GM21381 (cell line): ENCODE measurements around the gene GNPTAB.
"Not testable (repeated sequence)": the region's sequence is repeated elsewhere in the genome, so short reads cannot be mapped to it uniquely, and the experiment has no call there.

Experiments
- ATAC-seq: cut with Tn5 transposase; IDR thresholded peaks from one replicate; pipeline ENCODE4 v1.9.1; 2021; ENCODE audit warnings: mild to moderate bottlenecking, moderate library complexity; ENCODE audit not compliant: unreplicated experiment

The GNPTAB gene

GRCh38 chr12:101854747-101855146 lies 24.0 kb upstream of the GNPTAB start:
- ATAC-seq, result peak; percentile 47

DNA sequence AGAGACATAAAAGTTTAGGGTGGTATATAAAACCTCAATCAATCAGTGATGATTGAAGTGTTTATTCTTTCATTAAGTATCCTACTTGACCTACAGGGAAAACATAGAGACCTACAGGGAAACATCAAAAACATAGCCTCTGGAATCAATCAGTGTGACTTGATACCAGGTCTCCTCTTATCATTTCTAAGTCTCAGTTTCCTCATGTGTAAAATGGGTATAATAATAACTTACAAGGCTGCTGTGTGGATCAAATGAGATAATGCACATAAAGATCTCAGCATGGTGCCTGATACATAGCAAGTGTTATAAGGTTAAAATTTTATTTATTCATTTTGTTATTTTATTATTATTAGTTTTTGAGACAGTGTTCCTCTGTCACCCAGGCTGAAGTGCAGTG lies 22.2 kb upstream of the GNPTAB start:
- no peak for ATAC-seq

- peak; percentile 33 for ATAC-seq
These were observed 19.4 kb upstream of the GNPTAB start for GRCh38 chr12:101850199-101850598.

DNA sequence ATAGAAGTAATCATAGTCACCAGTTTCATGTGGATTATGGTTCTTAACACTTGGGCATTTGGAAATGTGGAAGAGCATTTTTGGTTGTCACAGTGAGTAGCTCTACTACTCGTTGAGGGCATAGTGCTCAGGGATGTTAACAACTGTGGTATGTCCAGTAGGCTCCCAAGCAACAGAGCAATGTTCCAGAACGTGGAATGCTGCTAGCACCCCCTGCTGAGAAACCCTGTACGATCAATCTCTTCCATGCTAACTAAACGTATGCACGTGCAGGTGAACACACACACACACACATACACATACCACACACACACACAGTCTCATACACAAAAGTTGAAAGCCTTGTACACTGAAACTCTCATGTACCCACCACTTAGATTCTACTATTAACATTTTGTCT lies 16.6 kb upstream of the GNPTAB start:
- ATAC-seq, result no peak

DNA sequence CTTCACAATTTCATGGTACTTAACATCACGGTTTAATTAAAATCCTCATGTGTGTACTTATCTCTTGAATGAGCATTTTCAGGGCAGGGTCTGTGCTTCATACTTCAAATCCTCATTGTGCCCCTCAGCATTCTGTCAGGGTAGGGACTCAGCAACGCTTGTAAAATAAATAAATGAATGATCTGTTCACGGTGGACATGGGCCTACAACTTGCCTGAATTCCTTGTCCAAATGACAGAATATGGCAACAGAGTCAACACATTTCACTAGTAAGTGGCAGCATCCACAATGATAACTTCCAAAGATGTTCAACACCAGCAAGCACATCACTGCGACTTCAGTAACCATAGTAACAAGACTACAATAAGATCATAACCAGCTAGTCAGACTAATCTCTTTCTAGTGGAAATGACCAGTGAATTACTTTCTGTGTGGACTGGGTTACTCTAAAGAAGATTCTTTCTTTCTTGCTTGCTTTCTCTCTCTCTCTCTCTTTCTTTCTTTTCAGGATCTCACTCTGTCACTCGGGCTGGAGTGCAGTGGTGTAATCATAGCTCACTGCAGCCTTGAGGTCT lies 14.5 kb upstream of the GNPTAB start:
- ATAC-seq, result no peak

- ATAC-seq, result no peak
These were observed 10.3 kb upstream of the GNPTAB start for GRCh38 chr12:101841069-101841468.

DNA sequence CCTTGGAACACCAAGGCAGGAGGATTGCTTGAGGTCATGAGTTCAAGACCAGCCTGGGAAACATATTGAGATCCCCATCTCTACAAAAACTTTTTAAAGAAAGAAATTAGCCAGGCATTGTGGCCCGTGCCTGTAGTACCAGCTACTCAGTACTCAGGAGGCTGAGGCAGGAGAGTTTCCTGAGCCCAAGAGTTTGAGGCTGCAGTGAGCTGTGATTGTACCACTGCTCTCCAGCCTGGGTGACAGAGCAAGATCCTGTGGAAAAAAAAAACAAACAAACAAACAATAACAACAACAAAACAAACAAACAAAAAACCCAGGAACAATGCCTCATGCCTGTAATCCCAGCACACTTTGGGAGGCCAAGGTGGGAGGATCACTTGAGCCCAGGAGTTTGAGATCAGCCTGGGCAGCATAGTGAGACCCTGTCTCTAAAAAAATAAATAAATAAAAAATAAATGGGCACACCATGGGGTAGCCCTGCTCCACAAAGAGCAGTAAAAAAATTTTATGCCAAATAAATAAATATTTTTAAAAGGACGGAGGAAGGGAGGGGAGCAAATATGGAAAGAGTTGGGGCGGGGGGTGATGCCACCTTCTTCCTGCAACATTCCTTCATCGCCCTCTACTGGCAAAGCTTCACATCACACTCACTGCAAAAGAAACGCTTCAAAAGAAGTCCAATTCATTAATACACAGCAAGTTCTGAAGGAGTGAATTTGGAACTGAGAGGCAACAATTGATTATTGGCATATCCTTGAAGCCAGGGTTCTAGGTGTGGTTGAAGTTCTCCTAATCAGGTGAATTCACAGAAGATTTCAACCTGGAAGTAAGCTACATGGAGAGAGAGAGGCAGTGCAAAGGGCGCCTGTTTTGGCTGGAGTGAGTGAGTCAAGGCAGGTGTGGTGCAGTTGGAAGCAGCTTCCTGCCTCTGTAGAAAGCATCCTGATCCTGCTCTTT lies 8.8 kb upstream of the GNPTAB start:
- ATAC-seq, result peak; percentile 10

DNA sequence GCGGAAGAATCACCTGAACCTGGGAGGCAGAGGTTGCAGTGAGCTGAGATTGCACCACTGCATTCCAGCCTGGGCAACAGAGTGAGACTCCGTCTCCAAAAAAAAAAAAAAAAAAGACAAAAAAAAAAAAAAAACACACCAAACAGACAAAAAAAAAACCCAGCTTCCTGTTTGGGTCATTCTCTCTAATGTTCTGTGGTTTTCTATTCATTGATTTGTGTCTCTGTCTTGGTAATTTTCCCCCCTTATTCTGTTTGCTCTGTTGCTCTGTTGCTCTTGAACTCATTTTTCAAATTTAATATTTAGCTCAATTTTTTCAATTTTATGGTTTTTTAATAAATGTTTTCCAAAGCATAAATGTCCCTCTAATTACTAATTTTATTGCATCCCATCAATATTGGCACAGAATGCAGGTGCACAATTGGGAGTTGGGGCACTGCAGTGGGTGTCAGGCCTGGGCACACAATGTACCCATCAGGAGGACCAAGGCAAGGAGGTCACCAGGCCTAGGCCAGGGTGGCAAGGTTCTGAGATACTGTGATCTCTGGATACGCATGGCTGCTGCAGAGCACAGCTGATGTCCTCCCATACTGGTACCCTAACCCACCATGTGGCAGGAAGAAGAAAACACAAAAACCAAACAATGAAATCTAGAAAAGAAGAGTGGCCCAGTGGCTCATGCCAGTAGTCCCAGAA lies 8.0 kb upstream of the GNPTAB start:
- peak; percentile 61 for ATAC-seq

DNA sequence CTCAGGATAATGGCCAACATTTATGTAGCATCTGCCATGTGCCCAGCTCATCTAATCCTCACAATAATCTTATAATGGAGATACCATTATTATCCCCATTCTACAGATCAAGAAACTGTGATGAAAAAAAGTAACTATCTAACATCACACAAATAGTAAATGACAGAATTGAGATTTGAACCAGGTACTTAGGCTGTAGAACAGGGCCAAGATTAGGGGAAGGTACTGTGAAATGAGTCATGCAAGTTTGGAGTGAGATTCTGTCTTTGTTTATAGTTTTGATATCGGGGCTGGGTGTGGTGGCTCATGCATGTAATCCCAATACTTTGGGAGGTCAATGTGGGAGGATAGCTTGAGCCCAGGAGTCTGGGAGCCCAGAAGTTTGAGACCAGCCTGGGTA lies 1.3 kb upstream of the GNPTAB start:
- ATAC-seq, result no peak

DNA sequence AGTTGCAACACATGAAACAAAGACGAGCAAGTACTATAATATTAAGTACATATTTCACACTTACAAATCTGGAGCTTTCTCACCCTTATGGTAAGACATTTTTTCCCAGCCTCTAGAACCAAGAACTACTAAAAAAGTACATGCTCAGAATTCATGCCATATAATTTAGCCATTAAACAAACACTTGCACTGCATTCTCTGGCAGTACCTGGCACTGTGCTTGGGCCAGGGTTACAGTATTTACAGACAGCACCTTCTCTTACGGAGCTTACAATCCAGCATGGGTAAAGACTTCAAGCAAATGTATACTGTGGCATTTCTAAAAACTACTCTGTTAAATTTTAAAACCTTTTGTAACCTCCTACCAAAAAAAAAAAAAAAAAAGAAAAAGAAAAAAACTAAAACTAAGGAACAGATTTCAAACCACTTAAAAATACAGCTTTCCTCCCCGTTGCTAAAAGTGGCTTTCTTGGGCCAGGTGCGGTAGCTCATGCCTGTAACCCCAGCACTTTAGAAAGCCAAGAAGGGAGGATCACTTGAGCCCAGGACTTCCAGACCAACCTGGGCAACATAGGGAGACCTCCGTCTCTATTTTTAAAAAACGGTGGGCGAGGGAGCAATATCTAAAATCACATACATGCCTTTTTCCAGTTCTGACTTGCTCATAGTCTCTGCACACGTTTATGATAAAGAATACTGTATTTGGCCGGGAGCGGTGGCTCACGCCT lies 956 bp downstream of the GNPTAB start:
- no peak for ATAC-seq

- ATAC-seq, result no peak
These were observed 2.1 kb downstream of the GNPTAB start for GRCh38 chr12:101828463-101829196.

DNA sequence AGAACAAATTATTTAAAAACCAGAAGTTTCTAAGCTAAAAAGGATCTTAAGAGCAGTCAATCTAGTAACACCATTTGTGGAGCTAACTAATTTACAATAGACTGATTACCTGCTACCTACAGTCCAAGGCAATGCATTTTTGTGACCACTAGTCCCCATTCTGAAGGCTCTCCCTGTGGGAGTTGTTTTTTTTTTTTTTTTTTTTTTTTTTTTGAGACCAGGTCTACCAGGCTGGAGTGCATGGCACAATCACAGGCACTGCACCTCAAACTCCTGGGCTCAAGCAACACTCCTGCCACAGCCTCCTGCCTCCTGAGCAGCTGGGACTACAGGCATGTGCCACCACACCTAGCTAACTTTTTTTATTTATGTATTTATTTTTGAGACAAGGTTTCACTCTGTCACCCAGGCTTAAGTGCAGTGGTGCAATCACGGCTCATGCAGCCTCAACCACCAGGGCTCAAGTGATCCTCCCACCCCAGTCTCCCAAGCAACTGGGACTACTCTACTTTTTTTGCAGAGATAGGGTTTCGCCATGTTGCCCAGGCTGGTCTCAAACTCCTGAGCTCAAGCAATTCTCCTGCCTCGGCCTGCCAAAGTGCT lies 3.9 kb downstream of the GNPTAB start:
- ATAC-seq, result no peak

- no peak for ATAC-seq
These were observed 5.9 kb downstream of the GNPTAB start for GRCh38 chr12:101824831-101825230.

DNA sequence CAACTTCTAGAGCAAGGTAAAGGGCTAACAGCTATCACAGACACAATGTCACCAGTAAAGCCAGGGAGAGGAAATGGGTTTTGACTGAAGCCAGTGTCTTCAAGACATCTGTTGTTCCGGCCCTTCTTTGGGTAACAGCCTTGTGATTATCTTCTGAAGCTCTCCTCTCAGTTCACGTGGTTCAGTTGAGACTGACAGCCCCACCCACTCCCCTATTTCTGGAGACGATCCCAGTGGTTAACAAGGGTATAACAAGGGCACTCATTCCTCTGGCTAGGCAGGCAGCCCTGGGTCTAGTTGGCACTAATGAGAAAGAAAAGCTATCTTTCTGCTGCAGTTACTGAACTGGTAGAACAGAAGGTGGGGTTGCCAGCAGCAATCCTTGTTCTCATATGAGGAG lies 6.9 kb downstream of the GNPTAB start:
- peak; percentile 77 for ATAC-seq

GRCh38 chr12:101823039-101823438 lies 7.7 kb downstream of the GNPTAB start:
- no peak for ATAC-seq

DNA sequence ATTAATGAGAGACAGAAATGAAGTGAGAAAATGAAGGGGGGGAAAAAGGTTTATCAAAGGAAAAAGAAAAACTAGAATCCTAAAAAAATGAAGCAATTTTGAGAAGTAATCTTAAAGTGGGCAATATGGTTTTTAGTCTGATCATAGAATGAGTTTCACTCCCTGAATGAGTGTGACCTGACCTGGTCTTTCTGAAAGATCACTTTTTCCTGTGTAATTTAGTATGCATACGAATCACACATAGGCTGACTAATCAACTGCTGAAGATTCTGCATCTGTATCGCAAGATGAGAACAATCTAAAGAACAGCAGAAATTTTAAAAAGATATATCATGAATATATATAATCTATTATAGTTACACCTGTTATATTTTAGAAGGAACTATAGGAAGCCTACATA lies 11.3 kb downstream of the GNPTAB start:
- ATAC-seq, result peak; percentile 68

- ATAC-seq, result not testable (repeated sequence)
These were observed 12.1 kb downstream of the GNPTAB start for GRCh38 chr12:101818689-101819088.

DNA sequence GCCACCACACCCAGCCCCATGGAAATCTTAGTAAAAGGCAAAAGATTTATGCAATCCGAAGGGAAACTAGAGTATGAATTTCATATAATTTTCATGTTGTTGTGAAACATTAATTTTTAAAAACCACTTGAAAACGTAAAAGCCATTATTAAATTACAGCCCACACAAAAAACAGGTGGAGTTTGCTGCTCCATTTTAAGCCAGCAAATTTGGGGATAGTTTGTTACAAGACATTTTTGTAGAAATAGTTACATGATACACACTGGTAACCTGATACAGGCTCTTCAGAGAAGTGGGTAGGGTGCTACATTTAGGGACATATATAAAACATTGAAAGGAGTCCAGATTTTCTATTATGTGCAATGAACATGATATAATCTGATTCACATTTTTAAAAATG lies 17.6 kb downstream of the GNPTAB start:
- ATAC-seq, result no peak

DNA sequence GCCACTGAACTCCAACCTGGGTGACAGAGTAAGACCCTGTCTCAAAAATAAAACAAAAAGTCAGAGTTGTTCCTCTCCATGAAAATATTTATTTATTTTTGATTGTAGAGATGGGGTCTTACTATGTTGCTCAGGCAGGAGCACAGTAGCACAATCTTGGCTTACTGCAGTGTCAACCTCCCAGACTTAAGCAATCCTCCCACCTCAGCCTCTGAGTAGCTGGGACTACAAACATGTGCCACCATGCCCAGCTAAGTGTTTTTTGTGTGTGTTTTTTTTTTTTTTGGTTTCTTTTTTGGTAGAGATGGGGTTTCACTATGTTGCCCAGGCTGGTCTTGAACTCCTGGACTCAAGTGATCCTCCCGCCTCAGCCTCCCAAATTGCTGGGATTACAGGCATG lies 18.0 kb downstream of the GNPTAB start:
- ATAC-seq, result not testable (repeated sequence)

GRCh38 chr12:101811342-101811741 lies 19.4 kb downstream of the GNPTAB start:
- ATAC-seq, result not testable (repeated sequence)
